Epithelial cell of proximal tubule (primary cell): Measurements from ENCODE around the gene KCNH8. TPM values are rescaled to one million over a fixed set of nuclear protein-coding genes. Genes with fewer than 3 reads are reported as not detected.

Source experiments
- DNase-seq: peaks from one replicate; pipeline ENCODE4 v3.0.0-alpha.2; 2011; ENCODE audit warnings: low read depth
- H3K4me3 ChIP-seq: 2 replicates; pipeline ENCODE4 v1.5.1; 2011; ENCODE audit warnings: low read depth, mild to moderate bottlenecking, low read length
- total RNA-seq: library from RNA; depleted of rRNA; stranded (reverse); fragments of >200 nt; gene quantifications from 2 replicates; pipeline ENCODE4 v1.2.3, GENCODE V29; 2015
- TF ChIP-seq, protein P1 (sequence below): conservative IDR thresholded peaks from 2 replicates; pipeline ENCODE4 v1.5.1; 2012; ENCODE audit warnings: low read depth, mild to moderate bottlenecking, low read length

Gene KCNH8
- total RNA-seq, 1 donor from 2014 or later = 0.40 TPM

DNA sequence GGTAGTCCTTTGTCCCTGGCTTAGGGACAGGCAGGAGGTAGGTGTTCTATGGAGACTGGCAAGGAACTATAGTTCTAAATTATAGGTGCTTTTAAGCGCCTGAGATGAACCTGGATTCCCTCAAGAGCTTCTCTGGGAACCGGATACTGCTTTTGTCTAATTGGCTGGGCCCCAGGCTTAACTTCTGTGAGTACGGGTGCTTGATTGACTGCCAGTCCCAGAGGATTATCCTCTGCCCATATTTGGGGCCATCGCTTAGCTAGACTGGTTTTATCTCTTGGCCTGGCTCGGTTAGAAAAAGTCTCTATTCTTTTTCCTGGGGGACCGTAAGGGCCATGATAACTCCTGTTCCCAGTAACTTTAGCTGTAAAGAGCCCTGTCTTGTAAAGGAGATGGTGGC, 339.1 kb downstream of the KCNH8 start:
- TF ChIP-seq, protein P1, sequence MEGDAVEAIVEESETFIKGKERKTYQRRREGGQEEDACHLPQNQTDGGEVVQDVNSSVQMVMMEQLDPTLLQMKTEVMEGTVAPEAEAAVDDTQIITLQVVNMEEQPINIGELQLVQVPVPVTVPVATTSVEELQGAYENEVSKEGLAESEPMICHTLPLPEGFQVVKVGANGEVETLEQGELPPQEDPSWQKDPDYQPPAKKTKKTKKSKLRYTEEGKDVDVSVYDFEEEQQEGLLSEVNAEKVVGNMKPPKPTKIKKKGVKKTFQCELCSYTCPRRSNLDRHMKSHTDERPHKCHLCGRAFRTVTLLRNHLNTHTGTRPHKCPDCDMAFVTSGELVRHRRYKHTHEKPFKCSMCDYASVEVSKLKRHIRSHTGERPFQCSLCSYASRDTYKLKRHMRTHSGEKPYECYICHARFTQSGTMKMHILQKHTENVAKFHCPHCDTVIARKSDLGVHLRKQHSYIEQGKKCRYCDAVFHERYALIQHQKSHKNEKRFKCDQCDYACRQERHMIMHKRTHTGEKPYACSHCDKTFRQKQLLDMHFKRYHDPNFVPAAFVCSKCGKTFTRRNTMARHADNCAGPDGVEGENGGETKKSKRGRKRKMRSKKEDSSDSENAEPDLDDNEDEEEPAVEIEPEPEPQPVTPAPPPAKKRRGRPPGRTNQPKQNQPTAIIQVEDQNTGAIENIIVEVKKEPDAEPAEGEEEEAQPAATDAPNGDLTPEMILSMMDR = no peak
- DNase-seq = no peak

DNA sequence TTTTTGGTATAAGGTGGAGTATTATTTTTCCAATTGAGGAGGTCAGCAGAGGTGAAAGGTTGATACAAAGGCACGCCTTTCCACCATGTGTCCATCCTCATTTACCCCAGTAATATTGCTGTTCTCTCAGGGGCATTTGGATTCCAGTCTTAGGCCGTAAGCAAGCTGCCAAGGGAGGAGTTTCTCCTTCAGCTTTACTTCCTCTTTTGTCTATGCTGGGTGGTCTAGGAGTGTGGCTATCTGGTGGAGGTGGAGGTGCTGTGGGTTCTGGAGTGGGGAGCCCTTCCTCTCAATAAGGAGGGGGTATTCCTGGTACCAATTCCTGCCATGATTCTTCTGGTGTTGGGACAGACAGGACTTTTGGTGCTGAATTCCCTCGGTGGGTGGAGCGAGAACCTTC, 340.6 kb downstream of the KCNH8 start:
- no peak for DNase-seq
- TF ChIP-seq, protein P1 = no peak
- H3K4me3 ChIP-seq = no peak overlapping the region

More for the DNA sequence above, 339.1 kb downstream of the KCNH8 start:
- no peak overlapping the region for H3K4me3 ChIP-seq

DNA sequence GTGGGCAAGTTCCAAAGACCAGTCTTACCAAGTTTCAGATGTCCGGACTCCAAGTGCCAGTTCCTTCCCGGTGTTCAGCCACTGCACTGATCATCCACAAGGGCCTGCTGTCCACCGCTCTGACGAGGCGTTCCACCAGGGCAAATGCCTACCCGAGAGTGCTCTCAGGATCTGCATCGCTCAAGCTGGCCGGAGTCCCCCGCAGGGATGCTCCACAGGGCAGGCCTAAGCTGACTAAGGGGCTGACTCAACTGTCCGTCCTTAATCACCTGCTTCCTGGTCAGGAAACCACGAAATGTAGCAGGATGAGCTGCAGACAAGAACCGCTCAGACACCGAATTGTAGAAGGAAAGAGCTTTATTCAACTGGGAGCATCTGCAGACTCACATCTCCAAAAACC, 341.6 kb downstream of the KCNH8 start:
- DNase-seq = no peak
- H3K4me3 ChIP-seq = no peak overlapping the region
- TF ChIP-seq, protein P1 = no peak

DNA sequence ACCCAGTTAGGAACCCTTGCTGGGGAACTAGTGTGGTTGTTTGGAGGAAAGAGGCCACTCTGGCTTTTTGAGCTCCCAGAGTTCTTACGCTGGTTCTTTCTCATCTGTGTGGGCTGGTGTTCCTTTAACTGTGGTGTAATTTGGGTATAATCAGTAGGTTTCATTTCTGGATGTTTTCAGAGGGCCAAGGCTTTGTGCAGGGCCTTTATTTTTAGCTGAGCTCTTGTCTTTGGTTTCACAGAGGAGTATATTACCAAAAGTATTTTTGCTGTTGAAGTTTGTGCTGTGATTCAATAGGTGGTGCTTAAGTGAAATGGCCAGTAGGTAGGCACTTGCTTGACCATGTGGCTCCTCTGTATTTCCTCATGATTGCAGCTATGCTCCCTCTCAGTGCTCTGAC, 357.9 kb downstream of the KCNH8 start:
- TF ChIP-seq, protein P1 = no peak
- H3K4me3 ChIP-seq = no peak overlapping the region
- no peak for DNase-seq

DNA sequence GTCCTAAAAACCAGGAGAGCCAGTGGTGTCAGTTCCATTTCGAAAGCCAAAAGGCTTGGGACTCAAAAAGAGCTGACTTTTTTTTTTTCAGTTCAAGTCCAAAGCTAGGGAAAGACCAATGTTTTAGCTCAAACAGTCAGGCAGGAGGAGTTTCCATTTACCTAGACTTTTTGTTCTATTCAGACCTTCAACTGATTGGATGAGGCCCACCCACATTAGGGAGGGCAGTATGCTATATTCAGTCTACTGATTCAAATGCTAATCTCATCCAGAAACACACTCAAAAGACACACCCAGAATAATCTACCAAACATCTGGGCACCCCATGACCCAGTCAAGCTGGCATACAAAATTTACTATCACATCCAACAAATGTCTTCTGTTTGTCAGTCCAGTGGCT, 374.0 kb downstream of the KCNH8 start:
- DNase-seq = no peak
- TF ChIP-seq, protein P1 = no peak
- no peak overlapping the region for H3K4me3 ChIP-seq

DNA sequence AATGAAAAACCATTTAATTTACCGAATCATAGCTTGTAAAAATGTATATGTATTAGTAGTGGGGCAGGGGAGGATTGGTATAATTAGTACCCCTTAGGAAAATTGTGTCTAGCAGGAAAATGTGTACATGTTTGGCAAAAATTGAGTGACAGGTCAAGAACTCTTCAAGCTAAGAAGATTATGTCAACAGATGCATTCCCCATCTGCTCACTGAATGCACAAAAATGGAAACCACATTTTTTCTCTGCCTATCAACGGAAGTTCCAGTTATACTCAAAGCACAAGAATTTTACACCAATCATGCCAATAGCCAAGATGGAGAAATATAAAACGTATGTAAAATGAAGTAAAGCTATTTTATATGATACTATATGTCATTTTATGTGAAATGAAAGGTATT, 377.8 kb downstream of the KCNH8 start:
- TF ChIP-seq, protein P1 = no peak
- H3K4me3 ChIP-seq = no peak overlapping the region
- DNase-seq = no peak

DNA sequence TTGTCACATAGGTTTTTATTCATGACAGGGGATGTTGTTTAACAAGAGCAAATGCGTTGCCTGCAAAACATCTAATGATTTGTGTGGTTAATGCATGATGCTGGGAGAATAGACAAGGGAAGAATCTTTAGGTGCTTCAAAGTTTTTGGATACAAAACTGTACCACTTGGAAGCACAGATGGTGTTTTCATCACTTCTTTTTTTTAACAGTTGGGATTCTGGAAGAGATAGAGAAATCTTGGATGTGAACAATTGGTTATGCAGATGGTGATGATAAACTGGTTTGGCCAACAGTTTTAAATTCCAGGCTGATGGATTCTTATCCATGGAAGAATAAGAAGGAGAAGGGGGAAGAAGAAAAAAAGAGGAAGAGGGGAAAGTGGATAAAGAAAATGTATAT, 379.4 kb downstream of the KCNH8 start:
- no peak for DNase-seq
- TF ChIP-seq, protein P1 = no peak
- no peak overlapping the region for H3K4me3 ChIP-seq
